ENCODE data around the gene PCDHGB6. TPM values are rescaled to one million over a fixed set of nuclear protein-coding genes. Genes with fewer than 3 reads are reported as not detected.
A peak's percentile ranks its signal among the peaks of the same experiment; 100 is the strongest.
"Not testable (repeated sequence)": the region's sequence is repeated elsewhere in the genome, so short reads cannot be mapped to it uniquely, and the experiment has no call there.

PCDHGB6 gene
- total and polyA plus RNA-seq, 7 experiments from 2014 or later = 0.05 to 0.44 (median 0.16) TPM

GRCh38 chr5:141397756-141398551 lies 9.9 kb upstream of the PCDHGB6 start, which contains the start of gene PCDHGB5:
TSS of gene PCDHGB5 (plus strand) at chr5:141397947. CDS start at chr5:141398128, 181 bp downstream.
- DNase-seq = peak in 4 of 9 donors; percentile 41 to 49 (median 42)
- H3K4me1 Mint-ChIP-seq; POLR2A ChIA-PET; H3K4me3 ChIP-seq (ENCODE audit: low read length); H3K36me3 ChIP-seq (ENCODE audit: control insufficient read depth in 2 of 3, insufficient read depth in 3 of 3, low read length in 3 of 3); CTCF ChIA-PET; intact Hi-C loops (cut with micrococcal nuclease); H3K27ac ChIP-seq (ENCODE audit: low read depth, low read length); H3K4me1 ChIP-seq (ENCODE audit: control insufficient read depth in 2 of 2, insufficient read depth in 2 of 2, low read length in 2 of 2): not testable (repeated sequence)
- peak; percentile 89 for ATAC-seq
- H3K27me3 Mint-ChIP-seq = peaks cover 45 to 83% (median 68%) of the 10 kb centered on the region in 5 donors
- peak within 1 kb of the TSS; percentile 27 to 67 (median 44) for H3K4me3 Mint-ChIP-seq
- peaks cover 4 to 82% (median 38%) of the 10 kb centered on the region in 11 donors for H3K9me3 Mint-ChIP-seq
- peaks cover 4 to 27% (median 9%) of the 10 kb centered on the region in 5 donors for H3K36me3 Mint-ChIP-seq
- Histone ChIP-seq H3K27me3 (ENCODE audit: control insufficient read depth in 2 of 2, insufficient read depth in 2 of 2, low read length in 2 of 2) (peaks cover 2 to 18% of the 10 kb centered on the region in 2 donors), H3K9me3 (ENCODE audit: control insufficient read depth in 2 of 3, low read length in 3 of 3) (peaks cover 0 to 45% (median 0%) of the 10 kb centered on the region in 3 experiments)
- H3K27ac Mint-ChIP-seq = peak within 1 kb of the TSS in 2 of 9 donors; percentile 43 to 83

- H3K4me3 Mint-ChIP-seq = peak overlapping the region in 3 of 10 donors; percentile 23 to 41 (median 33)
- H3K27ac ChIP-seq (ENCODE audit: low read depth, low read length) = no peak overlapping the region
- peaks cover 0 to 6% (median 2%) of the 10 kb centered on the region in 7 donors for H3K4me1 Mint-ChIP-seq
- no peaks in the 10 kb centered on the region for H3K4me1 ChIP-seq (ENCODE audit: control insufficient read depth in 2 of 2, insufficient read depth in 2 of 2, low read length in 2 of 2)
- CTCF ChIA-PET = no interaction called here
- H3K9me3 Mint-ChIP-seq = peaks cover 4 to 82% (median 38%) of the 10 kb centered on the region in 11 donors
- H3K27ac Mint-ChIP-seq = peak overlapping the region in 2 of 9 donors; percentile 43 to 83
- H3K36me3 ChIP-seq (ENCODE audit: control insufficient read depth in 2 of 3, insufficient read depth in 3 of 3, low read length in 3 of 3) = no peaks in the 10 kb centered on the region
- ATAC-seq (no peak), DNase-seq (no peak)
- POLR2A ChIA-PET = no interaction called here
- H3K9me3 ChIP-seq (ENCODE audit: control insufficient read depth in 2 of 3, low read length in 3 of 3) = peaks cover 0 to 45% (median 0%) of the 10 kb centered on the region in 3 experiments
- peaks cover 4 to 28% (median 9%) of the 10 kb centered on the region in 5 donors for H3K36me3 Mint-ChIP-seq
- peaks cover 50 to 83% (median 70%) of the 10 kb centered on the region in 5 donors for H3K27me3 Mint-ChIP-seq
- peaks cover 2 to 18% of the 10 kb centered on the region in 2 donors for H3K27me3 ChIP-seq (ENCODE audit: control insufficient read depth in 2 of 2, insufficient read depth in 2 of 2, low read length in 2 of 2)
- no peak overlapping the region for H3K4me3 ChIP-seq (ENCODE audit: low read length)
- intact Hi-C loops (cut with micrococcal nuclease) = no loop called here
Observed at GRCh38 chr5:141398608-141399007, 9.2 kb upstream of the PCDHGB6 start.

GRCh38 chr5:141399555-141400258 lies 8.1 kb upstream of the PCDHGB6 start:
- peaks cover 48 to 84% (median 70%) of the 10 kb centered on the region in 5 donors for H3K27me3 Mint-ChIP-seq
- H3K9me3 Mint-ChIP-seq = peaks cover 4 to 82% (median 41%) of the 10 kb centered on the region in 11 donors
- no peak overlapping the region for H3K27ac ChIP-seq (ENCODE audit: low read depth, low read length)
- H3K36me3 Mint-ChIP-seq = peaks cover 4 to 29% (median 9%) of the 10 kb centered on the region in 5 donors
- ATAC-seq = no peak
- POLR2A ChIA-PET = no interaction called here
- DNase-seq = no peak
- peaks cover 2 to 18% of the 10 kb centered on the region in 2 donors for H3K27me3 ChIP-seq (ENCODE audit: control insufficient read depth in 2 of 2, insufficient read depth in 2 of 2, low read length in 2 of 2)
- H3K27ac Mint-ChIP-seq = peak overlapping the region in 4 of 9 donors; percentile 10 to 74 (median 66)
- H3K4me3 Mint-ChIP-seq = peak overlapping the region in 5 of 10 donors; percentile 3 to 71 (median 23)
- no peak overlapping the region for H3K4me3 ChIP-seq (ENCODE audit: low read length)
- no peaks in the 10 kb centered on the region for H3K4me1 ChIP-seq (ENCODE audit: control insufficient read depth in 2 of 2, insufficient read depth in 2 of 2, low read length in 2 of 2)
- no peaks in the 10 kb centered on the region for H3K36me3 ChIP-seq (ENCODE audit: control insufficient read depth in 2 of 3, insufficient read depth in 3 of 3, low read length in 3 of 3)
- H3K9me3 ChIP-seq (ENCODE audit: control insufficient read depth in 2 of 3, low read length in 3 of 3) = peaks cover 0 to 35% (median 0%) of the 10 kb centered on the region in 3 experiments
- intact Hi-C loops (cut with micrococcal nuclease) = no loop called here
- CTCF ChIA-PET = no interaction called here
- peaks cover 0 to 6% (median 2%) of the 10 kb centered on the region in 7 donors for H3K4me1 Mint-ChIP-seq

- peaks cover 4 to 34% (median 9%) of the 10 kb centered on the region in 5 donors for H3K36me3 Mint-ChIP-seq
- H3K4me3 Mint-ChIP-seq = peak within 1 kb of the TSS in 9 of 10 donors; percentile 28 to 76 (median 68)
- intact Hi-C loops (cut with micrococcal nuclease) = no loop called here
- H3K27ac ChIP-seq (ENCODE audit: low read depth, low read length) = no peak within 1 kb of the TSS
- ATAC-seq (no peak), DNase-seq (no peak)
- peaks cover 5 to 82% (median 41%) of the 10 kb centered on the region in 11 donors for H3K9me3 Mint-ChIP-seq
- peaks cover 50 to 82% (median 74%) of the 10 kb centered on the region in 5 donors for H3K27me3 Mint-ChIP-seq
- H3K4me1 Mint-ChIP-seq = peaks cover 0 to 10% (median 4%) of the 10 kb centered on the region in 7 donors
- no peak within 1 kb of the TSS for H3K4me3 ChIP-seq (ENCODE audit: low read length)
- peaks cover 7 to 26% of the 10 kb centered on the region in 2 donors for H3K27me3 ChIP-seq (ENCODE audit: control insufficient read depth in 2 of 2, insufficient read depth in 2 of 2, low read length in 2 of 2)
- peaks cover 0 to 34% (median 0%) of the 10 kb centered on the region in 3 experiments for H3K9me3 ChIP-seq (ENCODE audit: control insufficient read depth in 2 of 3, low read length in 3 of 3)
- POLR2A ChIA-PET = no interaction called here
- no peaks in the 10 kb centered on the region for H3K36me3 ChIP-seq (ENCODE audit: control insufficient read depth in 2 of 3, insufficient read depth in 3 of 3, low read length in 3 of 3)
- H3K27ac Mint-ChIP-seq = peak within 1 kb of the TSS in 3 of 9 donors; percentile 8 to 49 (median 49)
- CTCF ChIA-PET = no interaction called here
- H3K4me1 ChIP-seq (ENCODE audit: control insufficient read depth in 2 of 2, insufficient read depth in 2 of 2, low read length in 2 of 2) = no peaks in the 10 kb centered on the region
Observed at GRCh38 chr5:141402553-141403243, 5.1 kb upstream of the PCDHGB6 start, which contains the start of gene PCDHGA9. TSS of gene PCDHGA9 (plus strand) at chr5:141402778. CDS start at chr5:141402953, 175 bp downstream.

GRCh38 chr5:141403387-141403786 lies 4.4 kb upstream of the PCDHGB6 start:
- H3K27ac ChIP-seq (ENCODE audit: low read depth, low read length) = no peak overlapping the region
- no peaks in the 10 kb centered on the region for H3K36me3 ChIP-seq (ENCODE audit: control insufficient read depth in 2 of 3, insufficient read depth in 3 of 3, low read length in 3 of 3)
- no peak overlapping the region for H3K4me3 ChIP-seq (ENCODE audit: low read length)
- peaks cover 0 to 16% (median 5%) of the 10 kb centered on the region in 7 donors for H3K4me1 Mint-ChIP-seq
- H3K4me3 Mint-ChIP-seq = peak overlapping the region in 3 of 10 donors; percentile 29 to 69 (median 56)
- ChIA-PET POLR2A (no interaction called here), CTCF (no interaction called here)
- peaks cover 0 to 39% (median 0%) of the 10 kb centered on the region in 3 experiments for H3K9me3 ChIP-seq (ENCODE audit: control insufficient read depth in 2 of 3, low read length in 3 of 3)
- ATAC-seq = no peak
- DNase-seq = no peak
- H3K36me3 Mint-ChIP-seq = peaks cover 6 to 37% (median 9%) of the 10 kb centered on the region in 5 donors
- H3K27me3 Mint-ChIP-seq = peaks cover 57 to 86% (median 81%) of the 10 kb centered on the region in 5 donors
- no peaks in the 10 kb centered on the region for H3K4me1 ChIP-seq (ENCODE audit: control insufficient read depth in 2 of 2, insufficient read depth in 2 of 2, low read length in 2 of 2)
- H3K27ac Mint-ChIP-seq = peak overlapping the region in 2 of 9 donors; percentile 49
- H3K27me3 ChIP-seq (ENCODE audit: control insufficient read depth in 2 of 2, insufficient read depth in 2 of 2, low read length in 2 of 2) = peaks cover 8 to 26% of the 10 kb centered on the region in 2 donors
- peaks cover 7 to 88% (median 45%) of the 10 kb centered on the region in 11 donors for H3K9me3 Mint-ChIP-seq
- intact Hi-C loops (cut with micrococcal nuclease) = no loop called here
